ENCODE data around the gene MYG1.

The MYG1 gene, protein sequence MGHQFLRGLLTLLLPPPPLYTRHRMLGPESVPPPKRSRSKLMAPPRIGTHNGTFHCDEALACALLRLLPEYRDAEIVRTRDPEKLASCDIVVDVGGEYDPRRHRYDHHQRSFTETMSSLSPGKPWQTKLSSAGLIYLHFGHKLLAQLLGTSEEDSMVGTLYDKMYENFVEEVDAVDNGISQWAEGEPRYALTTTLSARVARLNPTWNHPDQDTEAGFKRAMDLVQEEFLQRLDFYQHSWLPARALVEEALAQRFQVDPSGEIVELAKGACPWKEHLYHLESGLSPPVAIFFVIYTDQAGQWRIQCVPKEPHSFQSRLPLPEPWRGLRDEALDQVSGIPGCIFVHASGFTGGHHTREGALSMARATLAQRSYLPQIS

GRCh38 chr12:53299454-53300180 lies at the start of gene MYG1:
Gene MYG1, plus strand, starts transcription at chr12:53299695. Its CDS starts 43 bp downstream, at chr12:53299738.
- peak; percentile 69 for DNase-seq

- peak; percentile 64 for DNase-seq
Observed at GRCh38 chr12:53251477-53252348, 47.8 kb upstream of the MYG1 start.

- DNase-seq = no peak
Observed at GRCh38 chr12:53252349-53252916, 47.1 kb upstream of the MYG1 start.

GRCh38 chr12:53253298-53253697 lies 46.2 kb upstream of the MYG1 start:
- no peak for DNase-seq

- no peak for DNase-seq
Observed at GRCh38 chr12:53254816-53255545, 44.5 kb upstream of the MYG1 start.

DNA sequence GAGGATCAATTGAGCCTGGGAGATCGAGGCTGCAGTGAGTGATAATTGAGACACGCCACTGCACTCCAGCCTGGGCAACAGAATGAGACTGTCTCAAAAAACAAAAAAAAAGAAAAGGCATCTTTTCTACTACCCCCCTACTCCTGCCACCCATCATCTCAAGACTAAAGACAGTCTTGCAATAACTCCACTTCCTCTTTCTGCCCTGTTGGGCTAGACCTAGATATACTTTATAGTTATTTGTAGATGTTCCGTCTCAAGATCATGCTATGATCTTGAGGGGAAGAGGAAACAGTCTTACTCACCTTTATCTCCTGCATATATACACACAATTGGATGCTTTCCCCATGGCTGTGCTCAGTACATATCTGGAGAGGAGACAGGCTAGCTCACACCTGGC lies 43.5 kb upstream of the MYG1 start:
- DNase-seq = no peak

- DNase-seq = no peak
Observed at GRCh38 chr12:53258541-53259539, 40.7 kb upstream of the MYG1 start.

- DNase-seq = no peak
Observed at GRCh38 chr12:53259891-53260290, 39.6 kb upstream of the MYG1 start.

DNA sequence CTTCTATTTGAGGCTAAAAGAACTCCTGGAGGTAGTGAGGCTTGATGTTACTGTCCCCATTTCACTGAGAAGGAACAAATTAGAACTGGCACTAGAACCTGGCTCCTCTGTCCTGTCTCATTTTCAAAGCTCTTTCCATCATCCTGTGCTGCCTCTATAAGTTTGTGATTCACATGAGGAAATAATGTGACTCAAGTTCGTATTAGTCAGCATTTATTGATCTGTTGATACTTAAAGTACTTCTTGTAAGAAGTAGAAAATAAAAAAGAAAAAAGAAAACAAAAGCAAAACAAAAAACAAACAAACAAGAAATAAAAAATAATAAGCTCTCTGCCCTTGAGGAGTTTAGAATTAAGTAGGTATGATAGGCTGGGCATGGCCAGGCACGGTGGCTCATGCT lies 33.7 kb upstream of the MYG1 start:
- no peak for DNase-seq

GRCh38 chr12:53267306-53267998 lies 32.0 kb upstream of the MYG1 start:
- DNase-seq = no peak

DNA sequence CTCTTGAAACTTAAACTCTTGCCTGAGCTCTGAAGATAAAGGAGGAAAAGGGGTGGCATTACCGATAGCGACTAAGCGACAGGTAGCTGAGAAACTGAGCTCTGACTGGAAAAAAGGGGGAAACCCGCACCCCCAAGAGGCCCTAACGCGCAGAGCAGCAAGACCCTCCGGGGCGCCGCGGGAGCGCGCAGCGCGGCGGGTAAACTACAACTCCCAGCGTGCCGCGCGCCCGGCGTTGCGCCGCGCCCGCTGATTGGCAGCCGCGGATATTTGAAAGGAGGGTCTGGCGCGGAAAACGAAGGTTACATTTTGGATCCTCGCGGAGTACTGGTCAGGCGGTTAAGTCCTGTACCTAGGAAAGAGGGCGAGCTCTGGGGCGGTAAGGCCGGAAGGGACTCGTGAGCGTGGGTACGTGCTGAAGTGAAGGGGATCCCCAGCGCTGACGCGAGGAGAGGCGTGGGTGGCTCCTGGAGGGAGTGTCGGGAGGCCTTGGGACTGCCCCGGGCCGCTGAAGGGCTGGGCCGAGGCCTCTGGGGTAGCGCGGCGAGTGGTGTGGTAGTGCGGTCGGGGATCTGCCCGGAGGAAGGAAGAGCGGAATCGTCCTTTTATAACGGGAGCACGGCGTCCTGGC lies 31.4 kb upstream of the MYG1 start, which contains the start of gene ESPL1:
Gene ESPL1, plus strand, starts transcription at position 301 of the 631 bp plus-strand sequence. CDS start 468 bp downstream, outside the sequence.
- DNase-seq = peak; percentile 23

DNA sequence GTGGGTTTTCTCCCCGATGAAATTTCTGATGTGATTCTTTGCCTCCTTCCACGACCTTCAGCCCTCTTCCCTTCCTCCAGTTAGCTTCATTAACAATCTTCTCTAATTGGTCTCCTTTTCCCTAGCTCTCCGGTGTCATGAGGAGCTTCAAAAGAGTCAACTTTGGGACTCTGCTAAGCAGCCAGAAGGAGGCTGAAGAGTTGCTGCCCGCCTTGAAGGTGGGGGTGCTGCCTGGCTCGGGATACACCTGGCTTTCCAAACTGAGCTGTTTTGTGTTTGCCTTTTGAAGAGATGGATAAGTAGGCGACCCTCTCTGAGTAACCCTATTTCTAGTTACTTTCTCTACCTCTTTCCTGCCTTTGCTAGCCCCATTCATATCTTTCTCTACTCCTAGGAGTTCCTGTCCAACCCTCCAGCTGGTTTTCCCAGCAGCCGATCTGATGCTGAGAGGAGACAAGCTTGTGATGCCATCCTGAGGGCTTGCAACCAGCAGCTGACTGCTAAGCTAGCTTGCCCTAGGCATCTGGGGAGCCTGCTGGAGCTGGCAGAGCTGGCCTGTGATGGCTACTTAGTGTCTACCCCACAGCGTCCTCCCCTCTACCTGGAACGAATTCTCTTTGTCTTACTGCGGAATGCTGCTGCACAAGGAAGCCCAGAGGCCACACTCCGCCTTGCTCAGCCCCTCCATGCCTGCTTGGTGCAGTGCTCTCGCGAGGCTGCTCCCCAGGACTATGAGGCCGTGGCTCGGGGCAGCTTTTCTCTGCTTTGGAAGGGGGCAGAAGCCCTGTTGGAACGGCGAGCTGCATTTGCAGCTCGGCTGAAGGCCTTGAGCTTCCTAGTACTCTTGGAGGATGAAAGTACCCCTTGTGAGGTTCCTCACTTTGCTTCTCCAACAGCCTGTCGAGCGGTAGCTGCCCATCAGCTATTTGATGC lies 30.6 kb upstream of the MYG1 start:
- no peak for DNase-seq

DNA sequence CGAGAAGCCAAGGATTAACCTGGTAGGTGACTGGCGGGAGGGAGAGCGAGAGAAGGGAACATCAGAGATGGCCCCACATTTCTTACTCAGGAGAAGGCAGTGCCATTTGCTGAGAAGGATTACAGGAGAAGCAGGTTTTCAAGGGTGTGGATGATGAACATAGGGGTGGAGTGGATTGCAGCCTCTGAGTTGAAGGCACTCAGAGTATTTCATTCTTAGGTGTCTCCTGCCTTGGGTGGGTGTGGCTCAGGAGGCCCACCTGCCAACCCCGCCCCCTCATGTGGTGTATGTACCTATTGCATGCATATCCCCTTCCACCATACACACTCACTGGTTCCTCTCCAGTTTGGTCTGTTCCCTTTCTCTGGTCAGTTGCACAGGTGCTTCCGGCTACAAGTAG lies 25.1 kb upstream of the MYG1 start:
- no peak for DNase-seq

DNA sequence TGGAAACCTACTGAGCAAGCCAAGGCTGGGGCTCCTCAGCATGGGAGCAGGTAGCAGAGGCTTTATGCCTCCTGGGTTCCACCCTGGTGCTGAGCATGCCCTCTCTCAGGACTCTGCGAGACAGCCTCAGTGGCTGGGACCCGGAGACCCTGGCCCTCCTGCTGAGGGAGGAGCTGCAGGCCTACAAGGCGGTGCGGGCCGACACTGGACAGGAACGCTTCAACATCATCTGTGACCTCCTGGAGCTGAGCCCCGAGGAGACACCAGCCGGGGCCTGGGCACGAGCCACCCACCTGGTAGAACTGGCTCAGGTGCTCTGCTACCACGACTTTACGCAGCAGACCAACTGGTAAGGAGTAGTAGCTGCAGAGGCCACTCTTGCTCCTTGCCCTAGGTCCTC lies 23.0 kb upstream of the MYG1 start:
- DNase-seq = no peak

DNA sequence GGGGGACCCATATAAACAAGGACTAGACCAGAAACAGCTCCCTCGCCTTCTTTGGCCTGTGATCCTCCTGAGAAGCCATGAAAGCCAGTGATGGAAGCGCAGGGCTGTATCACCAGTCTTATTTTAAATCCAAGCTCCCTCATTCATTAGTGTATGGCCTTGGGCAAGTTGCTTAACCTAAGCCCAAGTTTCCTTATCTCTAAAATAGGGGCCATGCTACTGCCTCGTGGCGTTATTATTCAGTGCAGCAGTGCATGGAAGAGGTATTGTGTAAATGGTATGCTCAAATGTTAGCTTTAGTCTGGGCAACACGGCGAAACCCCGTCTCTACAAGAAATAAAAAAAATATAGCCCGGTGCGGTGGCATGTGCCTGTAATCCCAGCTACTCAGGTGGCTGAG lies 21.5 kb upstream of the MYG1 start:
- no peak for DNase-seq

- no peak for DNase-seq
Observed at GRCh38 chr12:53279283-53279869, 20.1 kb upstream of the MYG1 start.

- DNase-seq = no peak
Observed at GRCh38 chr12:53279888-53280498, 19.5 kb upstream of the MYG1 start.

DNA sequence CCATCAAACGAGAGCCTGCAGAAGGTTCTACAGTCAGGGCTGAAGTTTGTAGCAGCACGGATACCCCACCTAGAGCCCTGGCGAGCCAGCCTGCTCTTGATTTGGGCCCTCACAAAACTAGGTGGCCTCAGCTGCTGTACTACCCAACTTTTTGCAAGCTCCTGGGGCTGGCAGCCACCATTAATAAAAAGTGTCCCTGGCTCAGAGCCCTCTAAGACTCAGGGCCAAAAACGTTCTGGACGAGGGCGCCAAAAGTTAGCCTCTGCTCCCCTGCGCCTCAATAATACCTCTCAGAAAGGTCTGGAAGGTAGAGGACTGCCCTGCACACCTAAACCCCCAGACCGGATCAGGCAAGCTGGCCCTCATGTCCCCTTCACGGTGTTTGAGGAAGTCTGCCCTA lies 13.0 kb upstream of the MYG1 start:
- no peak for DNase-seq

Measured in NCI-H2107 (cell line).